GM12891 (cell line): ENCODE data around the gene FAM156A.

Experiments used
- PAX5 ChIP-seq: IDR thresholded peaks from 2 replicates; pipeline ENCODE4 v1.6.1; 2011; ENCODE audit warnings: low read length, moderate library complexity, mild to moderate bottlenecking; ENCODE audit not compliant: insufficient read depth, severe bottlenecking
- POLR2A ChIP-seq: IDR thresholded peaks from 2 replicates; pipeline ENCODE4 v1.6.1; 2011; ENCODE audit warnings: low read depth, low read length, control low read depth
- POLR2AphosphoS5 ChIP-seq: IDR thresholded peaks from 2 replicates; pipeline ENCODE4 v1.6.1; 2011; ENCODE audit warnings: low read depth, low read length, control low read depth
- SPI1 ChIP-seq: IDR thresholded peaks from 2 replicates; pipeline ENCODE4 v1.6.1; 2011; ENCODE audit warnings: low read depth, low read length, control low read depth
- TAF1 ChIP-seq: IDR thresholded peaks from 2 replicates; pipeline ENCODE4 v1.6.1; 2011; ENCODE audit warnings: low read depth, low read length, control low read depth

DNA sequence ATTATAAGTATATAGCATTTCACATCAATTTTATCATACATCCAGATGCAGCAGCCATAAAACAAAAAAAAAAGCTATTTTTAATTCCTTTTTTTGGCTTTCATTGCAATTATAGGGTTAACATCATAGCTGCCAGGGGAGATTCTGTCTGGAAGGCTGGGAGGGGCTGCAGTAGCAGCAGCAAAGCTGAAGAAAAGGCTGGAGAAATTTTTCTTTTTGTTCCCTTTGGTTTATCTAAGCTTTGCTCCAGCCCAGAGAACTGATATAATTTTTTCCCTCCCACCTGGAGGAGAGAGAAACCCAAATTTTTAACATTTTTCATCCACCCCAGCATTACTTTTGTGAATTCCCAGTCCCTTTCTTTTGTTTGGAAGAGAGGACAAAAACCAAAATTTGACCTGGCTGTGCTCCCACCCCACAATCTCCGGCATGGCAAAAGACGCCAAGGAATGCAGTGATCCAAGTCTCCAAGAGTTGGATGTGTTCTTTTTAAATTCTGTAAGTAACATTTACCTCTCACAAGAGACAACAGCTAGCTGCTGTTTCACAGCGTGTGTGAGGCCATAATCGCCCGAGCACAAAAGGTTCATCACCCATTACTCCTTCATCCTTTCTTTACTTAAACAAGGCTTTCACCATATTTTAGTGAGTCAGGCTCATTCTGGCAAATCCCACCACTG, 25.1 kb upstream of the FAM156A start:
- TF ChIP-seq POLR2A = no peak
- no peak for TF ChIP-seq POLR2AphosphoS5
- no peak for TF ChIP-seq PAX5
- no peak for TF ChIP-seq SPI1
- no peak for TF ChIP-seq TAF1
